ENCODE results near the gene ZNF213. TPM values are rescaled to one million over a fixed set of nuclear protein-coding genes. Genes with fewer than 3 reads are reported as not detected.
"Not testable (repeated sequence)": the region's sequence is repeated elsewhere in the genome, so short reads cannot be mapped to it uniquely, and the experiment has no call there.

The ZNF213 gene
- polyA plus RNA-seq, 4 donors, result 10.3 to 15.8 (median 11.4) TPM

DNA sequence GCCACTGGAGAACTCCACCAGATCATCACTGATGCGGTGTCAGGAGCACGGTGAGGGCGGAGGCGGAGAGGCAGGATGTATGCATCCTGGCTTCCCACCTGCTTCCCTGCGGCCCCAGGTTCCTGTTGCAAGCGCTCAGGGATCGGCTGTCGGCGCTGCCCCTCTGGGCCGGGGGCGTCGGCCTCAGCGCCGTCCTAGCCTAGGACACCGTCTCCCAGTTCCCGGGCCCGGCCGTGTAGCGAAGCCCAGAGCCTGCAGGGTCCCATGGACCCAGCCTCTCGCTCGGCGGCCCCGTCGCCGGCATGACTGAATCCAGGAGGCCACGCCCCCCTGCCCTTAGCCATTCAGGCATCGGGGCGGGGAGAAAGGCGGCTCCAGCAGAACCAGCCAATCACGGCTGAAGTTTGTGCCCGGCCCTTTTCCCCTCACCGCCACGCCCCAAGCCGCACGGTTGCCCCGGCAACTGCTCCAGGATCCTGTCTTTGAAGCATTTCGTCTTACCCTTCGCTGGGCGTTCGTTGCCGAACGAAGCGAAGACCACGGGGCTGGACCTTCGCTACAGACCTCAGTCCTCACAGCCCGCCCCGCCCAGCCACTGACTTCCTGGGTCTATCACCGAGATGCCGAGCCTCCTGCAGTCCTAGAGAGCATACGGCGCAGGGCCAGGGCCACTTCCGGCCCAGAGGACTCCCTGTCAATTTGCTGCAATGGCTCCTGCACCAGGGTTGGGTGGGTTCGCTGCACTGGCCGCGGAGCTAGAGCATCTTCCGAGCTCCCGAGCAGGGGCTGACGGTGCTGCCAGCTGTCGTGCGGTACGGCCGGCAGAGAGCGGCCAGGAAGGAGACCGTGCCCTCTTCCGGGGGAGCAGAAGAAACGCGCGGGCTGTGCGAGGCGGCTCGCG is 10.6 kb upstream of the ZNF213 start:
- peak; percentile 89 to 94 (median 92) for DNase-seq (ENCODE audit: low read depth in 4 of 4, low spot score in 3 of 4)

DNA sequence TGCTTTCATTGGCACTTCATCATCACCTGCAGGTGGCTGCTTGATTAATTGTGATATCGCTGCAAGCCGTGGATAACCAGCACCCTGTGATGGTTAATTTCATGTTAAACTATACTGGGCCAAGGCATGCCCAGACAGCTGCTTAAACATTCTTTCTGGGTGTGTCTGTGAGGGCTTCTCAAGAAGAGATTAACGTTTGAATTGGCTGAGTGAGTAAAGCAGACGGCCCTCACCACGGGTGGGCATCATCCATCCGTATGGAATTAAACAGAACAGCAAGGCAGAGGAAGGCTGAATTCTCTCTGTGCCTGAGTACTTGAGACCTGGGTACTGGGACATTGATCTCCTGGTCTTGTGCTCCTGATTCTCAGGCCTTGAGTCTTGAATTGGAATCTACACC is 7.1 kb upstream of the ZNF213 start:
- no peak for DNase-seq (ENCODE audit: low read depth in 4 of 4, low spot score in 3 of 4)

DNA sequence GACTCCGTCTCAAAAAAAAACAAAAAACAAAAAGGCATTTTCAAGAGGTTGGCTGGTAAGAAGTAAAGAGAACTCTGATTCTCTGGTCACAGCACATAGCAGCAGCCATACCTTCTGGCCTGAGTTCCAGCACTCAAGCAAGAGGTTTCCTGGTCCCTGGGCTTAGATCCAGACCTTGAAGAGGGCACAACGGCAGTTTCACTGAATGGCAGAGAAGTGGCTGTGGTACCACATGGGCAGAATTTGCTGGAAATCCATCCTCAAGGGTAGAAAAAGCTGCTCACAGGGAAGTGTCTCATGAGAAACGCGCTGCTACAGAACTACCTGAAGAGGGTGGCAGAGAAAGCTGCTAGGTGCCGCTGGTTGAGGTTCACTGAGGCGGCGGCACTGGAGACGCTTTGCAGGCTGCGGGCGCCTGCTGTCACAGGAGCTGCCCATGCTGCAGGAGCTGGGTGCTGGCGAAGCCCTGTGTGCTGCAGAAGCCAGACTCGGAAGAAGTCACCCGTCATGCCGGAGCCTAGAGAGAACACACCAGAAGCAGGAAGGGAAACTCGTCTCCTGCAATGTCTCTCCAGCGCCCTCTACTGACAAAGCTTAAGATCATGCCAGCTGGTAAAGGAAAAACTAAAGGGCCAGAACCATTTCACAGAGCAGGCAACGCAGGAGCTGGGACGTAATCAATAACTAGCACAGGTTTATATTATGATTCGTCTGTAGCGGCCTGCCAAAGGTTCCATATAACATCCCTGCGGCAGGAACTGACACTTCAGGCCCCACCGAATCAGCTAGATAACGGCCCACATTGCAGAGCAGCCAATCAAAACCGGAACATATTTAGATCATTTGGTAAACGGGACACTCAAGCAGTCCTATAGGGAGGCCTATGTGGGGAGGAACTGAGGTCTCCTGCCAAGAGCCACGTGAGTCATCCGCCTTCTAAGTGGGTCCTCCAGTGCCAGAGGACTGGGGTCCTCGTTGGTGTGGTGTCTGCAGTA is 5.4 kb upstream of the ZNF213 start:
- DNase-seq (ENCODE audit: low read depth in 4 of 4, low spot score in 3 of 4), result peak in 1 of 4 donors; percentile 82

- DNase-seq (ENCODE audit: low read depth in 4 of 4, low spot score in 3 of 4), result no peak
Measured at GRCh38 chr16:3131755-3132377, 3.0 kb upstream of the ZNF213 start.

- no peak for DNase-seq (ENCODE audit: low read depth in 4 of 4, low spot score in 3 of 4)
Measured at GRCh38 chr16:3133844-3134243, 985 bp upstream of the ZNF213 start.

DNA sequence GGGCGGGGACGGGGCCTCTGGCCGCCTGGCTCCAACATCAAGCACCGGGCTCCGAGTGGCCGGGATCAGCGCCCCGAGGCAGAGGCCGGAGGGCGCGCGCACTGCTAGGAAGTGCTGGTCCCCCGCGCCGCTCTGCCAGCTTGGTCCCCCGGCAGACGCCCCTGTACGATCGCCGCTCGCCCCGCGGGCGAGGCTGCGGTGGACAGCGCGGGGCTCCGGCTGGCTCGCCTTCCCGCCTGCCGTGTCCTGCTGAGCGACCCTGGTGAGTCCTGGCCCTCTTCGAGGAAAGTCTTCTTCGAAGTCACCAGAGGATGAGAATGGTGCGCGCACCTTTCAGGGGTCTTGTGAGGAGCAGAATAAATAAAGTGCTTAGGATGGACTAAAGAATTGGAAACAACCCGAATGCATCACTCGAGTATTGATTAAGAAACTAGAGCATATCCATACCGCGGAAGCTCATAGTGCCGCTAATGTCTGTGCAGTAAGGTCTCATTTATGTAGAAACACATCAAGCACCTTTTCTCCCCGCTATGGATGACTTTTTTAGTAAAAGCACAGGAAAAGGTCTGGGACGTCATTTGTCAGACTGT is 392 bp downstream of the ZNF213 start:
- DNase-seq (ENCODE audit: low read depth in 4 of 4, low spot score in 3 of 4), result no peak

DNA sequence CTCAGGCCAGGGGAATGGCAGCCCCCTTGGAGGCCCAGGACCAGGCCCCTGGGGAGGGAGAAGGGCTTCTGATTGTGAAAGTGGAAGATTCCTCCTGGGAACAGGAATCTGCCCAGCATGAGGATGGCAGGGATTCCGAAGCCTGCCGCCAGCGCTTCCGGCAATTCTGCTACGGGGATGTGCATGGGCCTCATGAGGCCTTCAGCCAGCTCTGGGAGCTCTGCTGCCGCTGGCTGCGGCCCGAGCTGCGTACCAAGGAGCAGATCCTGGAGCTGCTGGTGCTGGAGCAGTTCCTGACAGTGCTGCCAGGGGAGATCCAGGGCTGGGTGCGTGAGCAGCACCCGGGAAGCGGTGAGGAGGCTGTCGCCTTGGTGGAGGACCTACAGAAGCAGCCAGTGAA is 2.4 kb downstream of the ZNF213 start:
- DNase-seq (ENCODE audit: low read depth in 4 of 4, low spot score in 3 of 4), result no peak

DNA sequence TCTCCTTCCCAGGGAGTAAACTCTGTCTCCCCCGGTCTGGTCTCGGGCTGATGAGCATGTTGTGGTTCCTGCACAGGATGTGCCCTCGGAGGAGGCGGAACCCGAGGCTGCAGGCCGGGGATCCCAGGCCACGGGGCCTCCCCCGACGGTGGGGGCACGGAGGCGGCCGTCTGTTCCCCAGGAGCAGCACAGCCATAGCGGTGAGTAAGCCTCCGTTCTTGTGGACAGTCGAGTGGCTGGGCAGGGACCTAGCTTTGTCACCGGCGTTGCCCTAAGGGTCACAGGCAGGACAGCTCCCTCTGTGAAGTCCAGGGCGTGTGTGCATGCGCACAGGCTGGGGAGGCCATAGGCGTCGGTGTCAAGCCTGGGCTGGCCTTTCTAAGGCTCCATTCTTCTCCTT is 3.5 kb downstream of the ZNF213 start:
- DNase-seq (ENCODE audit: low read depth in 4 of 4, low spot score in 3 of 4), result no peak

DNA sequence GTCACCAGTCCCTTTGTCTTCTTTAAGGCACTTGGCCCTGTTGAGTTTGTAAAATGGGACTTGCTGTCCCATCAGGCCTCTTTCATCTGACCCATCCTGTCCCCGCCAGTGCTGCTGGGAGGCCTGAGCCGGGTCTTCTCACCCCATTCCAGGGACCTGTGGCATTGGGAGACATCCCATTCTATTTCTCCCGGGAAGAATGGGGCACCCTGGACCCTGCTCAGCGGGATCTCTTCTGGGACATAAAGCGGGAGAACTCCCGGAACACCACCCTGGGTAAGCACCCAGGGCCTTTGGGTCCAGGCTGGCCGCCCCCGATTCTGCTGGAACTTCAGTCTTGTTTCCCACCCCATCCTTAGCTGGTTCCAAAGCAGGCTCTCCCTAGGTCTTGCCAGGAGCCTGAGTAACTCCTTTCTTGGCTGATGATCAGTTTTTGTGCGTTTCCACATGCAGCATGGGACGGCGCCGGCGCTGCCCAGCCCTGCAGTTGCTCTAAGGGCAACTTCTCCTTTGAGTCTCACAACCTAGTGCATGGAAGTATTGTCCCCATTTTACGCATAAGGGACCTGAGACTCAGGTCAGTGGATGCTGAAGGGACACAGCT is 4.1 kb downstream of the ZNF213 start:
- DNase-seq (ENCODE audit: low read depth in 4 of 4, low spot score in 3 of 4), result no peak

- DNase-seq (ENCODE audit: low read depth in 4 of 4, low spot score in 3 of 4), result not testable (repeated sequence)
Measured at GRCh38 chr16:3139561-3139960, 4.7 kb downstream of the ZNF213 start.

- no peak for DNase-seq (ENCODE audit: low read depth in 4 of 4, low spot score in 3 of 4)
Measured at GRCh38 chr16:3140603-3141427, 6.0 kb downstream of the ZNF213 start.

- no peak for DNase-seq (ENCODE audit: low read depth in 4 of 4, low spot score in 3 of 4)
Measured at GRCh38 chr16:3141781-3142311, 7.0 kb downstream of the ZNF213 start.

GRCh38 chr16:3142327-3142726 is 7.5 kb downstream of the ZNF213 start:
- no peak for DNase-seq (ENCODE audit: low read depth in 4 of 4, low spot score in 3 of 4)

DNA sequence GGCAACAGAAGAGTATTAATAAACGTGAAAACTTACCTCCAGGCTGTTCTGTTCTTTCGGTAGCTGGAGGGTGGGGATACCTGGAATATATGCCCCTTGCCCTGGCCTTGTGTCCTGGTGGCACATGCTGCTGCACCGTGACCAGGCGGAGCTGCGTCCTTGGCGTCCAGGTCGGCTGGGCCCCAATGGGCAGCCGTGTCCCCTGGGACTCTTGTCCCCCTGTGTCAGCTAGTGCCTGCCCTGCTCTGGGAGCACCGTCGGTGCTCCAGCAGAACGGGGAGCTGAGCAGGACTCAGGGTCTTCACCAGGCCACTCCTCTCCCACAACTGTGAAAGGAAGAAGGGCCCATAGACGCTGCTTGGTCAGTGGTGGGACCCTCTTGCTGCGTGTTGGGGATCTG is 7.9 kb downstream of the ZNF213 start:
- DNase-seq (ENCODE audit: low read depth in 4 of 4, low spot score in 3 of 4), result no peak

DNA sequence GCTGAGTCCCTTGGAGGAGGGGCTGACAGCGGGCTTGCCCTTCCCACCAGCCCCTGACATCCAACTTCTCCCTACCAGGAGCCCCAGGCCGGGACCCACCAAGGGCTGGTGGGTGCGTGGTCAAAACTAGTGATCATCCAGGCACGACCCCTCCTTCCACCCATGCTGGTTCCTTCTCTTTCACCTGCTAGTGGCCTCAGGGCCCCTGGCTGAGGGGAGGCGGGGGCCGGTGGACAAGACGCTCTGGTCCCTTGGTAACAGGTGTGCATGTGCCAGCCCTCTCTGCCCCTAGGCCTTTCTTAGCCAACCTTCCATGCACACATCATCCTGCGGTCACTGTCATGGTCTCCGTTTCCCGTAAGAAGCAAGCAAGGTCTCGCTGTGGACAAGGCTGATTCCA is 8.4 kb downstream of the ZNF213 start:
- DNase-seq (ENCODE audit: low read depth in 4 of 4, low spot score in 3 of 4), result no peak

- DNase-seq (ENCODE audit: low read depth in 4 of 4, low spot score in 3 of 4), result no peak
Measured at GRCh38 chr16:3143598-3144320, 8.9 kb downstream of the ZNF213 start.

DNA sequence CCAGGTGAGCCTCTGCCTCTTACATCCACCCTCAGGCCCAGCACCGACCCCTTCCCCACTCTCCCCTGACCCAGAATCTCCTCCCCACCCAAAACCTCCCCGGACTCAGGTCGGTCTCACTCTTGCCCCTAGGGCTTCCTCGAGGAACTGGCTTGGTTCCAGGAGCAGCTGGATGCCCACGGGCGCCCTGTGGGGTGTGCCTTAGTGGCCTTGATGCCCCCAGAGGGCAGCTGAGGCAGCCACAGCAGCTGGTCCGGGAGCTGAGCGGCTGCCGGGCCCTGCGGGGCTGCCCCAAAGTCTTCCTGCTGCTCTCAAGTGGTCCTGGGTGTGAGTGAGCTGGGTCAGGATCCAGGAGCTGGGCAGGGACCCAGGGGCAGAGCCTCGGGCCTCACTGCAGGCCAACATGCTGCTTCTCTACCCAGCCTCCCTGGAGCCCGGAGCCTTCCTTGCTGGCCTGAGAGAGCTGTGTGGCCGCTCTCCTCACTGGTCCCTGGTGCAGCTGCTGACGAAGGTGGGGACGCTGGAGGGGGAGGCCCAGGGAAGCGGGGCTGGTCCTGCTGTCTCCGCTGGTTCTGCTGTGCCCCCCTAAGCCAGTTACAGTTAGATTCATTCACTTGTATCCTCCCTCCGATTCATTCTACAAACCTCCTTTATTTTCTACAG is 9.6 kb downstream of the ZNF213 start:
- no peak for DNase-seq (ENCODE audit: low read depth in 4 of 4, low spot score in 3 of 4)

GRCh38 chr16:3145151-3145550 is 10.3 kb downstream of the ZNF213 start:
- no peak for DNase-seq (ENCODE audit: low read depth in 4 of 4, low spot score in 3 of 4)
